H1 (cell line): ENCODE measurements around the gene SYNPO. TPM values are rescaled to one million over a fixed set of nuclear protein-coding genes. Genes with fewer than 3 reads are reported as not detected.

Source experiments
- CTCF ChIA-PET: fragments of 300-600 bp; sonication (Branson Sonifier 250); formaldehyde crosslinking; loops from one replicate; lab custom pipeline; 2021; ENCODE audit not compliant: partially characterized antibody; lab: Charles Lee
- POLR2A ChIA-PET: fragments of 300-600 bp; sonication (Branson Sonifier 250); formaldehyde crosslinking; loops from one replicate; lab custom pipeline; 2021; ENCODE audit warnings: inconsistent platforms; ENCODE audit not compliant: partially characterized antibody; lab: Charles Lee
- DNase-seq, 2 experiments: peaks; one replicate each; pipeline versions ENCODE4 v3.0.0 to v3.0.0-alpha.2; 2010 to 2022; ENCODE audit warnings: low spot score in 2 of 2, low read depth in 1 of 2, mixed read lengths in 1 of 2
- FAIRE-seq: peaks from 2 replicates; lab custom pipeline; 2011; peaks lifted over from hg19 to GRCh38; lab: Jason Lieb, UNC
- H2AFZ ChIP-seq: 2 replicates; pipeline ENCODE4 v1.8.1; 2012; ENCODE audit warnings: low read length, inconsistent platforms
- H2AK5ac ChIP-seq: 2 replicates; pipeline ENCODE4 v1.6.1; 2013; ENCODE audit warnings: low read depth, low read length
- H2BK120ac ChIP-seq: replicated peaks from 2 replicates; pipeline ENCODE3; 2013; ENCODE audit warnings: low read depth, low read length, inconsistent platforms
- H2BK12ac ChIP-seq: 2 replicates; pipeline ENCODE4 v1.6.1; 2013; ENCODE audit warnings: low read depth, low read length
- H2BK15ac ChIP-seq: 2 replicates; pipeline ENCODE4 v1.6.1; 2013; ENCODE audit warnings: low read length
- H2BK20ac ChIP-seq: 2 replicates; pipeline ENCODE4 v1.6.1; 2013; ENCODE audit warnings: low read length
- H2BK5ac ChIP-seq: 2 replicates; pipeline ENCODE4 v1.6.1; 2013; ENCODE audit warnings: low read depth, low read length
- H3K14ac ChIP-seq: 2 replicates; pipeline ENCODE4 v1.6.1; 2013; ENCODE audit warnings: inconsistent platforms; ENCODE audit not compliant: insufficient read length
- H3K18ac ChIP-seq: 2 replicates; pipeline ENCODE4 v1.6.1; 2013; ENCODE audit warnings: low read length; ENCODE audit errors: extremely low read depth
- H3K23ac ChIP-seq: 2 replicates; pipeline ENCODE4 v1.6.1; 2013; ENCODE audit warnings: inconsistent platforms; ENCODE audit not compliant: insufficient read length
- H3K23me2 ChIP-seq: 2 replicates; pipeline ENCODE4 v1.6.1; 2013; ENCODE audit warnings: low read depth, low read length
- H3K27ac ChIP-seq: 2 replicates; pipeline ENCODE4 v1.6.1; 2011; ENCODE audit warnings: low read depth, low read length, inconsistent platforms
- H3K27me3 ChIP-seq, 4 experiments: replicated peaks in 1 of 4; 1 replicate in 1 of 4; 2 replicates in 3 of 4; pipeline versions ENCODE4 v1.6.1 to v1.8.1; 2011 to 2013; ENCODE audit warnings: low read length in 3 of 4, mild to moderate bottlenecking in 3 of 4, inconsistent platforms in 2 of 4, mixed read lengths in 2 of 4, moderate library complexity in 1 of 4; ENCODE audit not compliant: control insufficient read depth in 3 of 4, insufficient read depth in 3 of 4; ENCODE audit errors: extremely low read depth in 1 of 4
- H3K36me3 ChIP-seq, 4 experiments: 2 replicates each; pipeline versions ENCODE4 v1.6.1 to v1.8.1; 2011 to 2013; ENCODE audit warnings: mild to moderate bottlenecking in 4 of 4, low read length in 3 of 4, moderate library complexity in 2 of 4, control low read depth in 1 of 4, inconsistent platforms in 1 of 4; ENCODE audit not compliant: insufficient read depth in 4 of 4, control insufficient read depth in 2 of 4
- H3K4ac ChIP-seq: replicated peaks from 2 replicates; pipeline ENCODE3; 2013; ENCODE audit warnings: low read length, low read depth, mixed read lengths, inconsistent platforms; ENCODE audit not compliant: insufficient read length
- H3K4me1 ChIP-seq, 4 experiments: replicated peaks in 1 of 4; 1 replicate in 1 of 4; 2 replicates in 3 of 4; pipeline versions ENCODE4 v1.6.1 to v1.8.1; 2011 to 2013; ENCODE audit warnings: low read length in 3 of 4, inconsistent platforms in 2 of 4, mixed read lengths in 1 of 4; ENCODE audit not compliant: insufficient read depth in 4 of 4, control insufficient read depth in 3 of 4
- H3K4me2 ChIP-seq, 2 experiments: 2 replicates each; pipeline versions ENCODE4 v1.6.1 to v1.8.1; 2011 to 2013; ENCODE audit warnings: low read depth in 2 of 2, low read length in 2 of 2, control low read depth in 1 of 2, inconsistent platforms in 1 of 2, mild to moderate bottlenecking in 1 of 2; ENCODE audit not compliant: insufficient read depth in 1 of 2
- H3K4me3 ChIP-seq, 4 experiments: fragments of 200-600, 300-600 bp in 1 of 4; sonication (generic), shearing (Covaris generic), sonication (Bioruptor Twin) in 1 of 4; 2 replicates each; pipeline versions ENCODE4 v1.5.1 to v1.8.1; 2011 to 2016; ENCODE audit warnings: low read length in 4 of 4, low read depth in 3 of 4, control low read depth in 2 of 4, inconsistent platforms in 2 of 4, mild to moderate bottlenecking in 2 of 4, mixed read lengths in 1 of 4, moderate library complexity in 1 of 4; ENCODE audit not compliant: insufficient read depth in 2 of 4; ENCODE audit errors: extremely low read depth in 1 of 4
- H3K56ac ChIP-seq: replicated peaks from 2 replicates; pipeline ENCODE3; 2013; ENCODE audit warnings: low read depth, mild to moderate bottlenecking, mixed read lengths, low read length, inconsistent platforms; ENCODE audit not compliant: insufficient read length
- H3K79me1 ChIP-seq: 2 replicates; pipeline ENCODE4 v1.6.1; 2013; ENCODE audit warnings: low read depth, low read length, control low read depth
- H3K79me2 ChIP-seq, 2 experiments: 2 replicates each; pipeline versions ENCODE4 v1.6.1 to v1.8.1; 2012 to 2013; ENCODE audit warnings: low read length in 2 of 2, mild to moderate bottlenecking in 2 of 2, inconsistent platforms in 1 of 2; ENCODE audit not compliant: insufficient read depth in 2 of 2, control insufficient read depth in 1 of 2
- H3K9ac ChIP-seq, 4 experiments: replicated peaks in 1 of 4; 1 replicate in 1 of 4; 2 replicates in 3 of 4; pipeline versions ENCODE4 v1.6.1 to v1.8.1; 2011 to 2013; ENCODE audit warnings: low read depth in 3 of 4, low read length in 3 of 4, control low read depth in 2 of 4, mild to moderate bottlenecking in 2 of 4, moderate library complexity in 2 of 4, inconsistent platforms in 1 of 4; ENCODE audit errors: extremely low read depth in 1 of 4
- H3K9me3 ChIP-seq, 2 experiments: 2 replicates each; pipeline versions ENCODE4 v1.6.1 to v1.8.1; 2012 to 2013; ENCODE audit warnings: mild to moderate bottlenecking in 2 of 2, moderate library complexity in 2 of 2, control low read depth in 1 of 2, inconsistent platforms in 1 of 2, low read depth in 1 of 2, low read length in 1 of 2, mixed read lengths in 1 of 2; ENCODE audit not compliant: insufficient read depth in 2 of 2
- H4K20me1 ChIP-seq, 2 experiments: replicated peaks in 1 of 2; 2 replicates each; pipeline versions ENCODE3 to v1.8.1; 2011 to 2013; ENCODE audit warnings: inconsistent platforms in 2 of 2, low read length in 2 of 2, mild to moderate bottlenecking in 1 of 2; ENCODE audit not compliant: insufficient read depth in 2 of 2, control insufficient read depth in 1 of 2
- H4K5ac ChIP-seq: 2 replicates; pipeline ENCODE4 v1.6.1; 2013; ENCODE audit warnings: low read length, low read depth, mixed read lengths, inconsistent platforms; ENCODE audit not compliant: insufficient read length
- H4K8ac ChIP-seq: 2 replicates; pipeline ENCODE4 v1.8.0; 2013; ENCODE audit warnings: mild to moderate bottlenecking, moderate library complexity, low read length, inconsistent platforms; ENCODE audit not compliant: insufficient read depth; ENCODE audit errors: extremely low read depth
- H4K91ac ChIP-seq: replicated peaks from 2 replicates; pipeline ENCODE3; 2013; ENCODE audit warnings: low read length, mixed read lengths, inconsistent platforms; ENCODE audit not compliant: insufficient read length
- CREB1 ChIP-seq: IDR thresholded peaks from 2 replicates; pipeline ENCODE4 v1.6.1; 2012; ENCODE audit warnings: inconsistent platforms
- YY1 ChIP-seq: IDR thresholded peaks from 2 replicates; pipeline ENCODE4 v1.6.1; 2011; ENCODE audit warnings: low read depth, mild to moderate bottlenecking, low read length
- WGBS, 2 experiments: shearing (Covaris generic) in 1 of 2; methylation state at CpG; one replicate each; pipeline versions ENCODE4 v1.1.6 to v1.1.7; 2013 to 2015; ENCODE audit warnings: low lambda C conversion rate in 2 of 2, mixed read lengths in 2 of 2, inconsistent platforms in 1 of 2, low coverage in 1 of 2, missing lambda C conversion rate in 1 of 2; ENCODE audit not compliant: insufficient replicate concordance in 2 of 2, insufficient coverage in 1 of 2, insufficient read length in 1 of 2; ENCODE audit errors: extremely low coverage in 1 of 2, missing lambda C conversion rate in 1 of 2; 5-methylcytosine and 5-hydroxymethylcytosine counted together
- polyA plus RNA-seq, 7 experiments: library from polyadenylated mRNA; depleted of rRNA in 3 of 7; stranded (reverse) in 5 of 7; unstranded in 2 of 7; fragments of >200 nt in 5 of 7; fragments of 200-250 nt in 2 of 7; gene quantifications; 1 replicate in 5 of 7; 2 replicates in 1 of 7; 4 replicates in 1 of 7; pipeline versions ENCODE4 v1.2.1 to v1.2.3, GENCODE V29; 2011 to 2013; ENCODE audit warnings: missing spikeins in 2 of 7, mixed read lengths in 2 of 7
- total RNA-seq: library from RNA; stranded (reverse); fragmentation: NEBNext Ultra II Directional; extraction: Animal tissue kit (Norgen Biotek cat#: 25700); gene quantifications from 2 replicates; pipeline ENCODE4 v1.2.1, GENCODE V29; 2021

The SYNPO gene
- total and polyA plus RNA-seq, 2 of the 8 experiments (the other 6 are each of a cell fraction or from before 2014, with no cell fraction given), result 2.3 TPM

DNA sequence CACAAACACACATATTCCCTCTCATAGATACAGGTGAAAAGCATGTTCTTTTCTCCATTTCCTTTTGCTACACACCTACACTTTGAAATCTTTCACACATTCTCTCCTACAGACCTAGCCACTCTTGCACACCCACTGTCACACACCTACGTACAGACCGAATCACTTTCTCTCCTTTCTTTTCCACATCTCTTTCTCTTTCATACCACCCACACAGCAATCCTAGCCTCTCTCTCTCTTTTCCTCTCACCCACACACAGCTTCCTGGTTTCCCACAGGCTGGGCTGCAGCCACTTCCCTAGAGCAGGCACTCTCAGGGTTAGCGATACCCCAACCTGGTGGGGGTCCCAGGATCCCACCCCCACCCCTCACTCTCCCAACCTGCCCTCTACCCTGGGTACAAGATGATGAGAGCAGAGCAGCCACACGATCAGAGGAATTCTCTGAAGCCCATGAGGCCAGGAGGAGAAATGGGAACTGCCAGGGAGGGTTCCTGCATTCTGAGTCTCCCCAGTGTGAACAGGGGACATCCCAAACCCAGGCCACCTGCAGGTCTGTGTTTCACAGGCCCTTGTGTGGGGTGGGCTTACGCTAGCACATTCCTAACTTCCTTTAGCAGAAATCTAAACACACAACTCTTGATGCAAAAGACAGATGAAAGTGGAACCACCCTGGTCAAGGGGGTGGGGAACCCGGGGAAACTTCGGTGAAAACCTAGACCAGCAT, 17.1 kb upstream of the SYNPO start:
- Histone ChIP-seq H3K9me3 (no peaks in the 10 kb centered on the region), H2AK5ac (no peak overlapping the region), H4K91ac (no peak overlapping the region), H3K4me3 (no peak overlapping the region), H3K56ac (no peak overlapping the region), H3K23me2 (peaks cover 9% of the 10 kb centered on the region), H2BK120ac (no peak overlapping the region), H4K8ac (no peak overlapping the region), H2BK12ac (peak overlapping the region; percentile 28; the same call in 1 of the 2 replicates), H3K23ac (no peak overlapping the region), H3K27me3 (peaks cover 0 to 25% (median 22%) of the 10 kb centered on the region in 4 experiments; a peak in 5 of 7 replicates), H3K36me3 (no peaks in the 10 kb centered on the region), H3K79me2 (no peaks in the 10 kb centered on the region), H4K20me1 (no peaks in the 10 kb centered on the region), H2BK5ac (no peak overlapping the region), H3K4ac (no peak overlapping the region), H4K5ac (no peak overlapping the region), H3K4me2 (peak overlapping the region in 1 of 2 experiments; percentile 94; a peak in 1 of 4 replicates), H3K18ac (no peak overlapping the region), H3K79me1 (no peaks in the 10 kb centered on the region), H3K9ac (no peak overlapping the region), H2AFZ (no peak overlapping the region), H3K27ac (no peak overlapping the region), H3K14ac (no peak overlapping the region), H2BK20ac (no peak overlapping the region), H3K4me1 (peaks cover 3 to 28% (median 13%) of the 10 kb centered on the region in 4 experiments), H2BK15ac (no peak overlapping the region)
- DNase-seq (no peak), FAIRE-seq (no peak)
- no peak for TF ChIP-seq CREB1
- no peak for TF ChIP-seq YY1
- WGBS, 2 experiments, result 82 to 100% methylated on average over 2 to 7 of the region's 7 CpGs
- CTCF ChIA-PET, result interaction anchor here (0.6 to 10.4 kb wide), 6 partner anchors 12 to 823 kb away, joined by 3 to 72 read pairs (median 3); no protein-coding TSS in a partner anchor
- POLR2A ChIA-PET, result interaction anchor here (1.7 kb wide), 1 partner anchor 174 kb away, joined by 3 read pairs; the partner anchor contains the start of gene RPS14
